Measurements from ENCODE around the gene NLRP4. TPM values are rescaled to one million over a fixed set of nuclear protein-coding genes. Genes with fewer than 3 reads are reported as not detected.

NLRP4 gene
- total RNA-seq, 1 donor from 2014 or later: not detected

GRCh38 chr19:55858969-55859368 lies 22.6 kb downstream of the NLRP4 start:
- peaks cover 5% of the 10 kb centered on the region for H3K27me3 Mint-ChIP-seq (ENCODE audit: insufficient read depth, low read depth)
- H2AFZ ChIP-seq (replicated peaks): no peak overlapping the region
- no peak for DNase-seq (ENCODE audit: low spot score)
- no peak overlapping the region for H3K27ac Mint-ChIP-seq
- H3K9me3 Mint-ChIP-seq: peaks cover 45% of the 10 kb centered on the region
- no peaks in the 10 kb centered on the region for H3K36me3 Mint-ChIP-seq
- H3K4me2 ChIP-seq: no peak overlapping the region
- H4K20me1 ChIP-seq (ENCODE audit: low read depth): no peaks in the 10 kb centered on the region
- H3K79me2 ChIP-seq (ENCODE audit: low read depth): no peaks in the 10 kb centered on the region
- no peak overlapping the region for H3K9ac ChIP-seq
- no peak for TF ChIP-seq EZH2 (IDR thresholded peaks at IDR 0.05)
- no peak for TF ChIP-seq CTCF (IDR thresholded peaks at IDR 0.05)
- no peak for TF ChIP-seq EZH2phosphoT487 (IDR thresholded peaks at IDR 0.05)
- H3K4me1 ChIP-seq: no peaks in the 10 kb centered on the region
- H3K9me3 ChIP-seq (ENCODE audit: low read depth): no peaks in the 10 kb centered on the region
- H3K4me3 Mint-ChIP-seq: no peak overlapping the region
- H3K4me3 ChIP-seq: no peak overlapping the region
- H3F3A ChIP-seq (ENCODE audit: low read depth): no peaks in the 10 kb centered on the region
- H3K4me1 Mint-ChIP-seq: no peaks in the 10 kb centered on the region
- H3K27ac ChIP-seq: no peak overlapping the region
- H3K27me3 ChIP-seq: no peaks in the 10 kb centered on the region
- H3K36me3 ChIP-seq: no peaks in the 10 kb centered on the region

GRCh38 chr19:55866521-55866920 lies 30.2 kb downstream of the NLRP4 start:
- Histone ChIP-seq H3K4me1 (no peaks in the 10 kb centered on the region), H3K9me3 (ENCODE audit: low read depth) (peaks cover 31% of the 10 kb centered on the region), H4K20me1 (ENCODE audit: low read depth) (no peaks in the 10 kb centered on the region), H3K9ac (no peak overlapping the region), H3K27ac (no peak overlapping the region), H3K79me2 (ENCODE audit: low read depth) (no peaks in the 10 kb centered on the region), H3K27me3 (no peaks in the 10 kb centered on the region), H3K4me2 (no peak overlapping the region), H3K36me3 (no peaks in the 10 kb centered on the region), H3F3A (ENCODE audit: low read depth) (no peaks in the 10 kb centered on the region), H3K4me3 (no peak overlapping the region), H2AFZ (replicated peaks) (no peak overlapping the region)
- H3K27ac Mint-ChIP-seq: no peak overlapping the region
- peaks cover 5% of the 10 kb centered on the region for H3K27me3 Mint-ChIP-seq (ENCODE audit: insufficient read depth, low read depth)
- TF ChIP-seq EZH2phosphoT487 (IDR thresholded peaks at IDR 0.05) (no peak), EZH2 (IDR thresholded peaks at IDR 0.05) (no peak), CTCF (IDR thresholded peaks at IDR 0.05) (no peak)
- H3K4me1 Mint-ChIP-seq: no peaks in the 10 kb centered on the region
- H3K9me3 Mint-ChIP-seq: peaks cover 47% of the 10 kb centered on the region
- no peak for DNase-seq (ENCODE audit: low spot score)
- H3K36me3 Mint-ChIP-seq: no peaks in the 10 kb centered on the region
- no peak overlapping the region for H3K4me3 Mint-ChIP-seq

- no peaks in the 10 kb centered on the region for H3K36me3 Mint-ChIP-seq
- Histone ChIP-seq H3K27me3 (no peaks in the 10 kb centered on the region), H3K4me3 (no peak overlapping the region), H3K4me2 (no peak overlapping the region), H3K27ac (no peak overlapping the region), H3F3A (ENCODE audit: low read depth) (no peaks in the 10 kb centered on the region), H3K9me3 (ENCODE audit: low read depth) (peaks cover 33% of the 10 kb centered on the region), H2AFZ (replicated peaks) (no peak overlapping the region), H4K20me1 (ENCODE audit: low read depth) (no peaks in the 10 kb centered on the region), H3K79me2 (ENCODE audit: low read depth) (no peaks in the 10 kb centered on the region), H3K36me3 (no peaks in the 10 kb centered on the region), H3K4me1 (no peaks in the 10 kb centered on the region), H3K9ac (no peak overlapping the region)
- no peak for TF ChIP-seq CTCF (IDR thresholded peaks at IDR 0.05)
- TF ChIP-seq EZH2phosphoT487 (IDR thresholded peaks at IDR 0.05): no peak
- TF ChIP-seq EZH2 (IDR thresholded peaks at IDR 0.05): no peak
- peaks cover 45% of the 10 kb centered on the region for H3K9me3 Mint-ChIP-seq
- H3K4me3 Mint-ChIP-seq: no peak overlapping the region
- peaks cover 5% of the 10 kb centered on the region for H3K27me3 Mint-ChIP-seq (ENCODE audit: insufficient read depth, low read depth)
- no peak for DNase-seq (ENCODE audit: low spot score)
- no peaks in the 10 kb centered on the region for H3K4me1 Mint-ChIP-seq
- no peak overlapping the region for H3K27ac Mint-ChIP-seq
Observed at GRCh38 chr19:55867101-55867500, 30.8 kb downstream of the NLRP4 start.

Measured in neural progenitor cell (in vitro differentiated cells).